Natural killer cell (primary cell): Measurements from ENCODE around the gene NDUFV1. TPM values are rescaled to one million over a fixed set of nuclear protein-coding genes. Genes with fewer than 3 reads are reported as not detected.
A peak's percentile ranks its signal among the peaks of the same experiment; 100 is the strongest.
"Not testable (repeated sequence)": the region's sequence is repeated elsewhere in the genome, so short reads cannot be mapped to it uniquely, and the experiment has no call there.

Experiments
- ATAC-seq, 3 donors: fragments of 150-1000 bp in 2 of 3; fragments of 200-7000 bp in 1 of 3; cut with Tn5 transposase; 1 replicate in 1 of 3; 2 replicates in 2 of 3; pipeline ENCODE4 v1.10.0; 2021; ENCODE audit warnings: mild to moderate bottlenecking in 2 of 3, moderate library complexity in 2 of 3
- DNase-seq, 2 donors: peaks; one replicate each; pipeline versions ENCODE4 v3.0.0 to v3.0.0-alpha.2; 2013 to 2021; ENCODE audit warnings: mixed read lengths in 1 of 2
- H3K27ac ChIP-seq: one replicate; pipeline ENCODE4 v1.5.1; 2013; ENCODE audit warnings: mild to moderate bottlenecking, low read length
- H3K27me3 ChIP-seq: one replicate; pipeline ENCODE4 v1.6.1; 2013; ENCODE audit warnings: low read length; ENCODE audit not compliant: control insufficient read depth, insufficient read depth
- H3K36me3 ChIP-seq: one replicate; pipeline ENCODE4 v1.6.1; 2013; ENCODE audit warnings: low read length; ENCODE audit not compliant: control insufficient read depth, insufficient read depth
- H3K4me1 ChIP-seq: one replicate; pipeline ENCODE4 v1.6.1; 2013; ENCODE audit warnings: low read length; ENCODE audit not compliant: control insufficient read depth, insufficient read depth
- H3K4me3 ChIP-seq: one replicate; pipeline ENCODE4 v1.5.1; 2013; ENCODE audit warnings: low read length
- H3K9me3 ChIP-seq: one replicate; pipeline ENCODE4 v1.6.1; 2013; ENCODE audit warnings: low read length; ENCODE audit not compliant: control insufficient read depth, insufficient read depth
- H3K27ac Mint-ChIP-seq, 2 donors: one replicate each; pipeline ENCODE4 v1.8.0; 2022; ENCODE audit warnings: mild to moderate bottlenecking in 2 of 2, mixed read lengths in 2 of 2, moderate library complexity in 1 of 2
- H3K27me3 Mint-ChIP-seq, 2 donors: one replicate each; pipeline ENCODE4 v1.8.0; 2022; ENCODE audit warnings: low read depth in 2 of 2, mixed read lengths in 2 of 2
- H3K36me3 Mint-ChIP-seq: one replicate; pipeline ENCODE4 v1.8.0; 2022; ENCODE audit warnings: mixed read lengths
- H3K4me1 Mint-ChIP-seq, 2 donors: one replicate each; pipeline ENCODE4 v1.8.0; 2022; ENCODE audit warnings: mixed read lengths in 2 of 2
- H3K4me3 Mint-ChIP-seq: one replicate; pipeline ENCODE4 v1.8.0; 2022; ENCODE audit warnings: mild to moderate bottlenecking, moderate library complexity, mixed read lengths
- H3K9me3 Mint-ChIP-seq, 2 donors: one replicate each; pipeline ENCODE4 v1.8.0; 2022; ENCODE audit warnings: mixed read lengths in 2 of 2
- WGBS: methylation state at CpG from one replicate; pipeline ENCODE4 v1.1.7; 2013; ENCODE audit warnings: missing lambda C conversion rate; ENCODE audit not compliant: insufficient coverage; 5-methylcytosine and 5-hydroxymethylcytosine counted together
- intact Hi-C: fragments of 100-400 bp; cut with micrococcal nuclease; formaldehyde crosslinking; loops from one replicate; pipeline ENCODE4 v1.14.2; 2022
- total RNA-seq, 4 donors: library from RNA; stranded (reverse); fragments of 120-200 nt in 1 of 4; gene quantifications; one replicate each; pipeline versions ENCODE4 v1.2.3 to v1.2.4, GENCODE V29; 2013 to 2022
- TF ChIP-seq, protein P1 (sequence below): fragments of 200-600 bp; IDR thresholded peaks from one replicate; pipeline ENCODE4 v1.8.0; 2022; ENCODE audit warnings: antibody characterized with exemption

The NDUFV1 gene
- total RNA-seq, 3 donors from 2014 or later (not counting 1 experiment from before 2014, with no cell fraction given): 346 to 393 (median 360) TPM

DNA sequence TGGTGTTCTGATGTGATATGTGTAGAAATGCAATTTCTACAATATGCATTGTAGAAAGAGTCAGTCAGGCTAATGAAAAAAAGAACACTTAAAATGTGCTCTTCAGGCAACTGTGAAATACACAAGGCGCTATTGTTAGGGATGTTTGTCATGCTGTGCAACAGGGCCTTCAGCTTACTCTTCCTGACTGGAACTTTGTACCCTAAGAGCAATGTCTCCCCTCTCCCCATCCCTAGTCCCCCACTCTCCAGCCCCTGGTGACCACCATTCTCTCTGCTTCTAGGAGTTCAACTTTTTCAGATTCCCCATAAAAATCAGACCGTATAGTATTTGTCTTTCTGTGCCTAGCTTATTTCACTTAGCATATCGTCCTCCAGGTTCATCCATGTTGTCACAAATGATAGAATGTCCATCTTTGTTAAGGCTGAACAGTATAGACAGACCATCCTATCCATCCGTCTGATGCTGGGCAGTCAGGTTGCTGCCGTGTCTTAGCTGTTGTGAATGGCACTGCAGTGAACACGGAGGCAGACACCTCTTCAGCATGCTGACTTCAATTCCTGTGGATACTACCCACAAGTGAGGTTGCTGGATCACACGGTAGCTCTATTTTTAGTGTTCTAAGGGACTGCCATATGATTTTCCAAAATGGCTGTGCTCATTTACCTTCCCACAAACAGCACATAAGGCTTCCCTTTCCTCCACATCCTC, 10.7 kb downstream of the NDUFV1 start:
- no peak for DNase-seq
- 90% methylated on average over 7 of the region's 7 CpGs for WGBS
- TF ChIP-seq, protein P1, sequence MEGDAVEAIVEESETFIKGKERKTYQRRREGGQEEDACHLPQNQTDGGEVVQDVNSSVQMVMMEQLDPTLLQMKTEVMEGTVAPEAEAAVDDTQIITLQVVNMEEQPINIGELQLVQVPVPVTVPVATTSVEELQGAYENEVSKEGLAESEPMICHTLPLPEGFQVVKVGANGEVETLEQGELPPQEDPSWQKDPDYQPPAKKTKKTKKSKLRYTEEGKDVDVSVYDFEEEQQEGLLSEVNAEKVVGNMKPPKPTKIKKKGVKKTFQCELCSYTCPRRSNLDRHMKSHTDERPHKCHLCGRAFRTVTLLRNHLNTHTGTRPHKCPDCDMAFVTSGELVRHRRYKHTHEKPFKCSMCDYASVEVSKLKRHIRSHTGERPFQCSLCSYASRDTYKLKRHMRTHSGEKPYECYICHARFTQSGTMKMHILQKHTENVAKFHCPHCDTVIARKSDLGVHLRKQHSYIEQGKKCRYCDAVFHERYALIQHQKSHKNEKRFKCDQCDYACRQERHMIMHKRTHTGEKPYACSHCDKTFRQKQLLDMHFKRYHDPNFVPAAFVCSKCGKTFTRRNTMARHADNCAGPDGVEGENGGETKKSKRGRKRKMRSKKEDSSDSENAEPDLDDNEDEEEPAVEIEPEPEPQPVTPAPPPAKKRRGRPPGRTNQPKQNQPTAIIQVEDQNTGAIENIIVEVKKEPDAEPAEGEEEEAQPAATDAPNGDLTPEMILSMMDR: no peak
- H3K9me3 Mint-ChIP-seq: no peaks in the 10 kb centered on the region
- H3K27ac ChIP-seq: no peak overlapping the region
- H3K36me3 Mint-ChIP-seq: no peaks in the 10 kb centered on the region
- H3K4me1 Mint-ChIP-seq: peaks cover 15 to 46% of the 10 kb centered on the region in 2 donors
- no peak for ATAC-seq
- no peaks in the 10 kb centered on the region for H3K27me3 ChIP-seq
- H3K36me3 ChIP-seq: peaks cover 12% of the 10 kb centered on the region
- peak overlapping the region; percentile 73 for H3K4me3 Mint-ChIP-seq
- H3K27ac Mint-ChIP-seq: peak overlapping the region; percentile 96 to 99
- intact Hi-C loops: loop anchor here (10.0 kb wide), 1 partner anchor 113 kb away; the partner anchor contains the start of genes CDK2AP2 and PITPNM1
- peaks cover 47% of the 10 kb centered on the region for H3K4me1 ChIP-seq
- no peaks in the 10 kb centered on the region for H3K27me3 Mint-ChIP-seq
- H3K9me3 ChIP-seq: no peaks in the 10 kb centered on the region
- no peak overlapping the region for H3K4me3 ChIP-seq

GRCh38 chr11:67618901-67619659, 12.3 kb downstream of the NDUFV1 start:
- H3K4me1 Mint-ChIP-seq: peaks cover 7 to 29% of the 10 kb centered on the region in 2 donors
- ATAC-seq, H3K4me3 ChIP-seq, H3K27ac Mint-ChIP-seq, H3K9me3 Mint-ChIP-seq, H3K36me3 Mint-ChIP-seq, H3K4me3 Mint-ChIP-seq, H3K27me3 ChIP-seq, H3K27me3 Mint-ChIP-seq, DNase-seq, H3K36me3 ChIP-seq, H3K9me3 ChIP-seq, H3K27ac ChIP-seq: not testable (repeated sequence)
- peaks cover 30% of the 10 kb centered on the region for H3K4me1 ChIP-seq
- 97% methylated on average over 40 of the region's 40 CpGs for WGBS
- intact Hi-C loops: loop anchor here (10.0 kb wide), 1 partner anchor 114 kb away; the partner anchor contains the start of genes CDK2AP2 and PITPNM1

DNA sequence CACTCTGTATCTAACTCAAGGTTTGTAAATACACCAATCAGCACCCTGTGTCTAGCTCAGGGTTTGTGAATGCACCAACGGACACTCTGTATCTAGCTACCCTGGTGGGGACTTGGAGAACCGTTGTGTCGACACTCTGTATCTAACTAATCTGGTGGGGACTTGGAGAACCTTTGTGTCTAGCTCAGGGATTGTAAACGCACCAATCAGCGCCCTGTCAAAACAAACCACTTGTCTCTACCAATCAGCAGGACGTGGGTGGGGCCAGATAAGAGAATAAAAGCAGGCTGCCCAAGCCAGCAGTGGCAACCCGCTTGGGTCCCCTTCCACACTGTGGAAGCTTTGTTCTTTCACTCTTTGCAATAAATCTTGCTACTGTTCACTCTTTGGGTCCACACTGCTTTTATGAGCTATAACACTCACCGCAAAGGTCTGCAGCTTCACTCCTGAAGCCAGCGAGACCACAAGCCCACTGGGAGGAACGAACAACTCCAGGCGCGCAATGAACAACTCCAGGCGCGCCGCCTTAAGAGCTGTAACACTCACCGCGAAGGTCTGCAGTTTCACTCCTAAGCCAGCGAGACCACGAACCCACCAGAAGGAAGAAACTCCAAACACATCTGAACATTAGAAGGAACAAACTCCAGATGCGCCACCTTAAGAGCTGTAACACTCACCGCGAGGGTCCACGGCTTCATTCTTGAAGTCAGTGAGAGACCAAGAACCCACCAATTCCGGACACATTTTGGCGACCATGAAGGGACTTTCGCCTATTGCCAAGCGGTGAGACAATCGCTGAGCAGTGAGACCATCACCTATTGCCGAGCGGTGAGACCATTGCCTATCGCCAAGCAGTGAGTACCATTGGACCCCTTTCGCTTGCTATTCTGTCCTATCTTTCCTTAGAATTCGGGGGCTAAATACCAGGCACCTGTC, 13.2 kb downstream of the NDUFV1 start:
- H3K27me3 Mint-ChIP-seq, ATAC-seq, H3K27ac Mint-ChIP-seq, H3K9me3 ChIP-seq, H3K9me3 Mint-ChIP-seq, H3K27me3 ChIP-seq, H3K36me3 Mint-ChIP-seq, DNase-seq, H3K4me3 ChIP-seq, H3K36me3 ChIP-seq, H3K4me3 Mint-ChIP-seq, H3K27ac ChIP-seq: not testable (repeated sequence)
- peaks cover 21% of the 10 kb centered on the region for H3K4me1 ChIP-seq
- H3K4me1 Mint-ChIP-seq: peaks cover 7 to 20% of the 10 kb centered on the region in 2 donors
- 75% methylated on average over 33 of the region's 33 CpGs for WGBS
- intact Hi-C loops: loop anchor here (10.0 kb wide), 1 partner anchor 115 kb away; the partner anchor contains the start of genes CDK2AP2 and PITPNM1

DNA sequence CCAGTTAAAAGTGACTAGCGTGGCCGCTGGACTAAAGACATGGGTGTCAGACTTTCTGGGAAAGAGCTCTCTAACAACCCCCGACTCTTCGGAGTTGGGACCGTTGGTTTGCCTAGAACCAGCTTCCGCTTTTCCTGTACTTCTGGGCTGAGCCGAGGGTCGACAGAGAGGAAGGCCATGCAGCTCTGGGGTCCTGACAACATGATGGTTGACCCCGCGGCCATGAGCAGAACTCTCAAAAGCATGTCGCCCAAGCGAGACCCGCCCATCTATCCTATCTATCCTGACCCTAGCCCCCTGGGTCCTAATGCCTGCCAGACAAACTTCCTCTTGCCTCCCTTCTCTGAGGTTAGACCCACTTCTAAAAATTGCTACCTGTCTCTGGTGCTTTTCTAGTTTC, 13.9 kb downstream of the NDUFV1 start:
- 90% methylated on average over 13 of the region's 13 CpGs for WGBS
- H3K27me3 Mint-ChIP-seq, ATAC-seq, intact Hi-C loops, H3K27ac ChIP-seq, H3K9me3 ChIP-seq, H3K36me3 Mint-ChIP-seq, H3K4me3 ChIP-seq, H3K36me3 ChIP-seq, H3K9me3 Mint-ChIP-seq, H3K4me3 Mint-ChIP-seq, DNase-seq, H3K27ac Mint-ChIP-seq, H3K27me3 ChIP-seq: not testable (repeated sequence)
- peaks cover 14% of the 10 kb centered on the region for H3K4me1 ChIP-seq
- peaks cover 7 to 17% of the 10 kb centered on the region in 2 donors for H3K4me1 Mint-ChIP-seq

DNA sequence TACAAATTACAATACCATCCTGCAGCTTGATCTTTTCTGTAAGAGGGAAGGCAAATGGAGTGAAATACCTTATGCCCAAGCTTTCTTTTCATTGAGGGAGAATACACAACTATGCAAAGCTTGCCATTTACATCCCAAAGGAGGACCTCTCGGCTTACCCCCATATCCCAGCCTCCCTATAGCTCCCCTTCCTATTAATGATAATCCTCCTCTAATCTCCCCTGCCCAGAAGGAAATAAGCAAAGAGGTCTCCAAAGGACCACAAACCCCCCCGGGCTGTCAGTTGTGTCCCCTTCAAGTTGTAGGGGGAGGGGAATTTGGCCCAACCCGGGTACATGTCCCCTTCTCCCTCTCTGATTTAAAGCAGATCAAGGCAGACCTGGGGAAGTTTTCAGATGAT, 15.2 kb downstream of the NDUFV1 start:
- H3K36me3 Mint-ChIP-seq, H3K36me3 ChIP-seq, ATAC-seq, intact Hi-C loops, DNase-seq, H3K27me3 Mint-ChIP-seq, H3K4me1 ChIP-seq, H3K4me1 Mint-ChIP-seq, H3K27ac Mint-ChIP-seq, H3K4me3 ChIP-seq, H3K9me3 ChIP-seq, H3K27ac ChIP-seq, H3K4me3 Mint-ChIP-seq, H3K27me3 ChIP-seq, H3K9me3 Mint-ChIP-seq: not testable (repeated sequence)
- 88% methylated on average over 1 of the region's 3 CpGs for WGBS

DNA sequence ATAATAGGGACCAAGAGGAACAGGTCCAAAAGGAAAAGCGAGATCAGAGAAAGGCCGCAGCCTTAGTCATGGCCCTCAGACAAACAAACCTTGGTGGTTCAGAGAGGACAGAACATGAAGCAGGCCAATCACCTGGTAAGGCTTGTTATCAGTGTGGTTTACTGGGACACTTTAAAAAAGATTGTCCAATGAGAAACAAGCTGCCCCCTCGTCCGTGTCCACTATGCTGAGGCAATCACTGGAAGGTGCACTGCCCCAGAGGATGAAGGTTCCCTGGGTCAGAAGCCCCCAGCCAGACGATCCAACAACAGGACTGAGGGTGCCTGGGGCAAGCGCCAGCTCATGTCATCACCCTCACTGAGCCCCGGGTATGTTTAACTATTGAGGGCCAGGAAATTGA, 16.2 kb downstream of the NDUFV1 start:
- DNase-seq, H3K27me3 ChIP-seq, H3K4me1 Mint-ChIP-seq, ATAC-seq, H3K4me3 Mint-ChIP-seq, H3K36me3 Mint-ChIP-seq, H3K9me3 ChIP-seq, H3K9me3 Mint-ChIP-seq, H3K4me3 ChIP-seq, H3K4me1 ChIP-seq, intact Hi-C loops, H3K36me3 ChIP-seq, H3K27ac ChIP-seq, H3K27me3 Mint-ChIP-seq, H3K27ac Mint-ChIP-seq: not testable (repeated sequence)
- 92% methylated on average over 4 of the region's 7 CpGs for WGBS
